Cardiac muscle cell (in vitro differentiated cells and primary cell): Measurements from ENCODE around the gene C3orf70. TPM values are rescaled to one million over a fixed set of nuclear protein-coding genes. Genes with fewer than 3 reads are reported as not detected.

Experiments used
- DNase-seq, 2 donors: peaks; one replicate each; pipeline versions ENCODE4 v3.0.0 to v3.0.0-alpha.2; 2010 to 2017; ENCODE audit warnings: low read depth in 1 of 2, low spot score in 1 of 2
- H3K27ac ChIP-seq: fragments of 200-600 bp; sonication (generic); 2 replicates; pipeline ENCODE4 v1.5.1; 2016
- H3K27me3 ChIP-seq: fragments of 200-600 bp; sonication (generic); 2 replicates; pipeline ENCODE4 v1.6.0; 2016; ENCODE audit warnings: control low read depth
- H3K36me3 ChIP-seq: fragments of 200-600 bp; sonication (generic); 2 replicates; pipeline ENCODE4 v1.5.1; 2016; ENCODE audit warnings: control low read depth
- H3K4me1 ChIP-seq: fragments of 200-600 bp; sonication (generic); 2 replicates; pipeline ENCODE4 v1.8.1; 2017; ENCODE audit warnings: low read depth, mild to moderate bottlenecking, mixed run types
- H3K4me3 ChIP-seq: fragments of 200-600 bp; sonication (generic); 2 replicates; pipeline ENCODE4 v1.5.1; 2016; ENCODE audit warnings: mild to moderate bottlenecking
- H3K9me3 ChIP-seq: fragments of 200-600 bp; sonication (generic); 2 replicates; pipeline ENCODE4 v1.5.1; 2017; ENCODE audit warnings: low read depth, mild to moderate bottlenecking, control low read depth
- CTCF ChIP-seq: IDR thresholded peaks from 2 replicates; pipeline ENCODE4 v1.5.1; 2012; ENCODE audit warnings: low read depth, mild to moderate bottlenecking, low read length
- polyA plus RNA-seq: library from polyadenylated mRNA; unstranded; fragments of >200 nt; fragmentation: Nextera tagmentation; extraction: Ambion mirVana; gene quantifications from 2 replicates; pipeline ENCODE4 v1.2.1, GENCODE V29; 2016
- total RNA-seq: library from RNA; depleted of rRNA; stranded (reverse); fragments of >200 nt; gene quantifications from 2 replicates; pipeline ENCODE4 v1.2.3, GENCODE V29; 2016

C3orf70 gene
- total and polyA plus RNA-seq, 2 experiments from 2014 or later = 0.42 to 0.55 TPM

- no peaks in the 10 kb centered on the region for H3K27me3 ChIP-seq
- peak in 1 of 2 donors; percentile 7 for DNase-seq
- no peak for TF ChIP-seq CTCF
- no peaks in the 10 kb centered on the region for H3K36me3 ChIP-seq
- H3K9me3 ChIP-seq = no peaks in the 10 kb centered on the region
- no peaks in the 10 kb centered on the region for H3K4me1 ChIP-seq
- H3K27ac ChIP-seq = no peak overlapping the region
- no peak overlapping the region for H3K4me3 ChIP-seq
Measured at GRCh38 chr3:185046164-185046515, 106.7 kb downstream of the C3orf70 start.

GRCh38 chr3:185042312-185043050 is 110.4 kb downstream of the C3orf70 start:
- Histone ChIP-seq H3K4me3 (no peak overlapping the region), H3K9me3 (no peaks in the 10 kb centered on the region), H3K27me3 (no peaks in the 10 kb centered on the region), H3K27ac (no peak overlapping the region), H3K4me1 (no peaks in the 10 kb centered on the region), H3K36me3 (no peaks in the 10 kb centered on the region)
- no peak for TF ChIP-seq CTCF
- no peak for DNase-seq

GRCh38 chr3:185041540-185041939 is 111.3 kb downstream of the C3orf70 start:
- H3K9me3 ChIP-seq = no peaks in the 10 kb centered on the region
- peak overlapping the region; percentile 4 for H3K27ac ChIP-seq
- H3K36me3 ChIP-seq = no peaks in the 10 kb centered on the region
- H3K4me1 ChIP-seq = no peaks in the 10 kb centered on the region
- no peak overlapping the region for H3K4me3 ChIP-seq
- H3K27me3 ChIP-seq = no peaks in the 10 kb centered on the region
- DNase-seq = peak in 1 of 2 donors; percentile 36
- no peak for TF ChIP-seq CTCF

GRCh38 chr3:185040425-185040824 is 112.4 kb downstream of the C3orf70 start:
- no peak for DNase-seq
- TF ChIP-seq CTCF = no peak
- Histone ChIP-seq H3K27me3 (no peaks in the 10 kb centered on the region), H3K4me1 (no peaks in the 10 kb centered on the region), H3K27ac (no peak overlapping the region), H3K4me3 (no peak overlapping the region), H3K9me3 (no peaks in the 10 kb centered on the region), H3K36me3 (no peaks in the 10 kb centered on the region)

GRCh38 chr3:185037801-185038200 is 115.1 kb downstream of the C3orf70 start:
- DNase-seq = no peak
- Histone ChIP-seq H3K27me3 (no peaks in the 10 kb centered on the region), H3K9me3 (no peaks in the 10 kb centered on the region), H3K4me3 (no peak overlapping the region), H3K4me1 (no peaks in the 10 kb centered on the region), H3K27ac (no peak overlapping the region), H3K36me3 (no peaks in the 10 kb centered on the region)
- no peak for TF ChIP-seq CTCF
